CD4-positive, alpha-beta T cell treated with Interleukin-17A for 4 hours (primary cell): ENCODE data around the gene SGSM1.
"Not testable (repeated sequence)": the region's sequence is repeated elsewhere in the genome, so short reads cannot be mapped to it uniquely, and the experiment has no call there.

ENCODE experiments used
- DNase-seq: peaks from one replicate; pipeline ENCODE4 v3.0.0-alpha.2; 2020; ENCODE audit warnings: mixed read lengths

Gene SGSM1

DNA sequence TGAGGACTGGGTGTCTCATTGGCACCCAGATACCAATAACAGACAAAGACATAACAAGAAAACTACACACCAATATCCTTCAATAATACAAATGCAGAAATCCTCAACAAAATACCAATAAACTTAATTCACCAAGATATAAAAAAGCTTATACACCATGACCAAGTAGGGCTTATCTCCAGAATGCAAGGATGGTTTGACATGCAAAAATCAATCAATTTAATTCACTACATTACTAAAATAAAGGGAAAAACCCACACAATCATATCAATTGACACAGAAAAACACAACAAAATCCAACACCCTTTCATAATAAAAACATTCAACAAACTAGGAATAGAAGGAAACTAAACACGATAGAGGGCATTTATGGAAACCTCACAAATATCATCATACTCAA lies 99.9 kb downstream of the SGSM1 start:
- DNase-seq: no peak

DNA sequence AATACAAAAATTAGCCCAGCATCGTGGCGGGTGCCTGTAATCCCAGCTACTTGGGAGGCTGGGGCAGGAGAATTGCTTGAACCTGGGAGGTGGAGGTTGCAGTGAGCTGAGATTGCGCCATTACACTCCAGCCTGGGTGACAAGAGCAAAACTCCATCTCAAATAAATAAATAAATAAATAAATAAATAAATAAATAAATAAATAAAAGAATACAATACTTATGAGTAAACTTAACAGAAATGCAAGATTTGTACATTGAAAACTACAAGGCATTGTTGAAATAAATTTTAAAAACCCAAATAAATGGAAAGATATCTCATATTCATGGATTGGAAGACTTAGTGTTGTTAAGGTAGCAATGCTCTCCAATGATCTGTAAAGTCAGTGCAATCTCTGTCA lies 101.1 kb downstream of the SGSM1 start:
- not testable (repeated sequence) for DNase-seq

- no peak for DNase-seq
Measured at GRCh38 chr22:24920029-24920428, 114.0 kb downstream of the SGSM1 start.

- no peak for DNase-seq
Measured at GRCh38 chr22:24925586-24926427, 119.8 kb downstream of the SGSM1 start.

DNA sequence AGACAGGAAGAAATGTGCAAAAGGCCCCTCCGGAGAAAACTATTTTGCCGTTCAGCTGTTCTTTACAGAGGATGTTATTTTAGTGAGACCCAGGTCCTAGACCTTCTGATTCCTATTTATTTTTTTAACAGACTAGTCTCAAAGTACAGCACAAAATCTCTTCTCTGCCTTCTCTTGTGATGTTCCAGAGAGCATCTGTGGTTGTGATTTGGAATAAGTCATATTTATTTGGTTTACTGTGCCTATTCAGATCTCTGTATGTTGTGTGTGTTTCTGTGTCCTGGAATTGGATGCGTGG lies 120.4 kb downstream of the SGSM1 start:
- DNase-seq: no peak

- no peak for DNase-seq
Measured at GRCh38 chr22:24926849-24927579, 121.0 kb downstream of the SGSM1 start.

- DNase-seq: no peak
Measured at GRCh38 chr22:24928322-24928721, 122.3 kb downstream of the SGSM1 start.

DNA sequence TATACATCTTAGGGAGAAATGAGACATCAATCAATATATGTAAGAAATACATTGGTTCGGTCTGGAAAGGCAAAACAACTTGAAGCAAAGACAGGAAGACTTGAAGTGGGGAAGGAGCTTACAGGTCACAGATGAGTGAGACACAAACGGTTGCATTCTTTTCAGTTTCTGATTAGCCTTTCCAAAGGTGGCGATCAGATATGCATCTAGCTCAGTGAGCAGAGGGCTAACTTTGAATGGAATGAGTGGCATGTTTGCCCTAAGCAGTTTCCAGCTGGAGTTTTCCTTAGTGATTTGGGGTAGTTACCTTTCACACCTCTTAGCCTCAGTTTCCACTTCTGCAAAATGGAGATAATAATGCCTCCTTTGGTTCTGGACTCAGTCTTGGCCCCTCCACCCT lies 124.7 kb downstream of the SGSM1 start:
- DNase-seq: no peak

DNA sequence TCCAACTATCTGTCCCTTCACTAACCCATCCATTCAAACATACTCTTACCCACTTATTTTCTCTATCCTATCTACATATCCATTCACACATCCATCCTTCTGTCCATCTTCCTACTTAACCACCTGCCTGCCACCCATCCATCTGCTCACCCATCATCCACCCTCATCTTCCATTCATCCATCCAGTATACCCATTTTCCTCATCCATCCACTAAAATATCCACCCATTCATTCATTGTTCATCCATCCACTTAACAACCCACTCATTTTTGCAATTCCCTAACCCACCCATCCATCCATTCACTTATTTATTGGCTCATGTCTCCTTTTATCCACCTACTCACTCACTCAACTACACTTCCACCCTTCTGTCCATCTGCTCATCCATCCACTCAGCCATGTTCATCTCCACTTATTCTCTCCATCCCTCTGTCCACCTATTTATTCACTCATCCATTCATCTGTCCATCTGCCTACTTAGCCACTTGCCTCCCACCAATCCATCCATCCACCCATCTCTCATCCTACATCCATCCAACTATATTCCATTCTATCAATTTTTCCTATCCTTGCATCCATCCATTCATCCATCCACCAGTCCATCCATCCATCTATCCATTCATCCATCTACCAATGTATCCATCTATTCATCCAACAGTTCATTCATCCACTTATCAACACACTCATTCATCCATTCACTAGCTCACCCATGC lies 129.9 kb downstream of the SGSM1 start:
- no peak for DNase-seq

DNA sequence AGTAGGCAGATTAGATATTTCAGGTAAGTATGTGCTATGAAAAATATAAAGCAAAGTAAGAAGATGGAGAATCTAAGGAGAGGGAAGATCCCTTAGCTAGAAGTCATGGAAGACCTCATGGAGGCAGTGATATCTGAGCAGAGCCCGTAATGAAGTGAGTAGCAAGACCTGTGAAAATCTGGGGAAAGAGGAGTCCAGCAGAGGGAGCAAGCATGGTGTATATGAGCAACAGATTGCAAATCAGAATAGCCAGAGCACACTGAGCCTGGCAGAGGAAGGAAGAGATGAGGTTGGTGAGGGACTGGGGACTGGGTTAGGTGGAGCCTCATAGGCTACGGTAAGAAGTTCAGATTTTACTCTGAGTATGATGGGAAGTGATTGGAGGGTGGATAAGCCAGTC lies 131.1 kb downstream of the SGSM1 start:
- no peak for DNase-seq

- peak; percentile 45 for DNase-seq
Measured at GRCh38 chr22:24938741-24939341, 132.8 kb downstream of the SGSM1 start.

DNA sequence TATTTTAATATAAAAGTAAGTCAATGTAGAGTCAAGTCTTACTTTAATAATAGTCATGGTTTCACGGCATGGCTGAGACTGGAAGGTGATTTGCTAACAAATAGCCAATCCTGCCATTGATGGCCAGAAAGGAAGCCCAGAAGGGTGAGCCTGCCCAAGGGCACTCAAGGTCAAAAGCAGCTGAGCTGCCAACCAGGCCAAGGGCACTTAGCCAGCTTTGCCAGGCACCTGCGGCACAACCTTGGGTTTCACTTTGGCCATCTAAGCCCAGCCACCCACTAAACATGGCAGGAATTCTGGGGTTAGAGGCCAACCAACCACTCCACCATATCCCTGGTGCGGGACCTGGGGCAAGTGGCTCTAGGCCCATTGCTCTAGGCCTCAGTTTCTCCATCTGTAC lies 136.3 kb downstream of the SGSM1 start:
- no peak for DNase-seq

DNA sequence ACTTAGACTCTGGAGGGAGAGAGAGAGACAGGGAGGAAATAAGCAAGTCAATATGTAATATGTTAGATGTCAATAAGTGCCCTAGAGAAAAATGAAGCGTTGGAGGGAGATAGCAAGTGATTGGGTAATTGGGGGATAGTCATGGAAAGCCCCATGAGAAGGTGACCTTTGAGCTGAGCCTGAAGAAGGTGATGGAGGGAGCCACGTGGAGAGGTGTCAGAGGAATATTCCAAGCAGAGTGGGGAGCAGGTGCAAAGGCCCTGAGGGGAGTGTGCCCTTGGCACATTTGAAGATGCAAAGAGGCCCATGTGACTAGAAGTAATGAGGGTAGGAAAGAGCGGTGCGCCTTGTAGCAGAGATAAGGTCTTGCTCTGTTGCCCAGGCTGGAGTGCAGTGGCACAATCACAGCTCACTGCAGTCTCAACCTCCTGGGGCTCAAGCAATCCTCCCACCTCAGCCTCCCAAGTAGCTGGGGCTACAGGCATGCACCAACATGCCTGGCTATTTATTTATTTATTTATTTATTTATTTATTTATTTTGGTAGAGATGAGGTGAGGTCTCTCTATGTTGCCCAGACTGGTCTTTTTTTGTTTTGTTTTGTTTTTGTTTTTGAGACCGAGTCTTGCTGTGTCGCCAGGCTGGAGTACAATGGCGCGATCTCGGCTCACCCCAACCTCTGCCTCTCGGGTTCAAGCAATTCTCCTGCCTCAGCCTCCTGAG lies 138.4 kb downstream of the SGSM1 start:
- DNase-seq: no peak

DNA sequence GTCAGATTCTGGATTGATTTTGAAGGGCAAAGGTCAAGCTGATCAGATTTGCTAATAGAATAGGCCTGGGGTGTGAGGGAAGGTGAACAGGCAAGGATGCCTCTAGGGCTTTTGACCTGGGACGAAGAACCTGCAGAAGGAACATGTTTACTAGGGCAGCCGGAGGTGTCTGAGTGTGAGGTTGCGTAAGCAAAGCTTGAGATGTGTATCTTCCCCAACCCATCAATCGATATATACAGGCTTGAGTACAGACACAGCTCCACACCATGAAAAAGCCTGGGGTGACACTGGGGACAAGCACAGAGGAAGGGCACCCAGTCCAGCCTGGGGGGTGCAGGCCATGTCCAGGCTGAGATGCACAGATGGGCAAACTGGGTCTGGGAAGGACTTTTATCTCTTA lies 139.4 kb downstream of the SGSM1 start:
- no peak for DNase-seq

DNA sequence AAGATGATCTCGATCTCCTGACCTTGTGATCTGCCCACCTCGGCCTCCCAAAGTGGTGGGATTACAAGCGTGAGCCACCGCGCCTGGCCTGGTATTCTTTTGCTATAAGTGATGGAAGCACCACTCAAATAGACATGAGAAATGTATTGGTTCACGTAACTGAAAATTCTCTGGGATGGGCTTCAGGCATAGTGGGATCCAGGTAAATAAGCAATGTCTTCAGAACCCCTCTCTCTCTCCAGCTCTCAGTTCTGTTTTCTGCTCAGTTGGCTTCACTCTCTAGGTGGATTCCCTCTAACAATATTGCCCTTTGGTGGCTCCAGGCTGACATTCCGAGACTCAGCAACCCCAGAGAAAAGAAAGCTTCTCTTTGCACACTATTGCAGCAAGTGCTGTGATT lies 141.4 kb downstream of the SGSM1 start:
- no peak for DNase-seq

DNA sequence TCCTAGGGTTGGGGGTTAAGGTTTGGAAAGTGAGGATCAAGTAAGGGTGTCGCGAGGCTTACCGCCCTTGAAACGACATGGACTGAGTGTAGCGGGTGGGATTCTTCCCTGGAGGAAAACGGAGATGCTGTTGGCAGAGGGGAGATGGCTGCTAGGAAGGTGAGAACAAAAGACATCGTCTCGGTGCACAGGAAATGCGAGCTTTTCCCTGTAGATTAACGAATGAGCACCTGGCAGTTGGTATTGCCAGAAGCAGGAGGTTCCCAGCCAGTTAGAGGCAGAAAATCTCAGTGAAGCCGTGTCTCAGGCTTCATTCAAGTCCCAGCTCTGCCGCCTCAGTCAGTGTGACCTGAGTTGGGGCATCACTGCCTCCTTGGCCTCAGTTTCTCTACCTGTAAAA lies 141.9 kb downstream of the SGSM1 start:
- DNase-seq: no peak

DNA sequence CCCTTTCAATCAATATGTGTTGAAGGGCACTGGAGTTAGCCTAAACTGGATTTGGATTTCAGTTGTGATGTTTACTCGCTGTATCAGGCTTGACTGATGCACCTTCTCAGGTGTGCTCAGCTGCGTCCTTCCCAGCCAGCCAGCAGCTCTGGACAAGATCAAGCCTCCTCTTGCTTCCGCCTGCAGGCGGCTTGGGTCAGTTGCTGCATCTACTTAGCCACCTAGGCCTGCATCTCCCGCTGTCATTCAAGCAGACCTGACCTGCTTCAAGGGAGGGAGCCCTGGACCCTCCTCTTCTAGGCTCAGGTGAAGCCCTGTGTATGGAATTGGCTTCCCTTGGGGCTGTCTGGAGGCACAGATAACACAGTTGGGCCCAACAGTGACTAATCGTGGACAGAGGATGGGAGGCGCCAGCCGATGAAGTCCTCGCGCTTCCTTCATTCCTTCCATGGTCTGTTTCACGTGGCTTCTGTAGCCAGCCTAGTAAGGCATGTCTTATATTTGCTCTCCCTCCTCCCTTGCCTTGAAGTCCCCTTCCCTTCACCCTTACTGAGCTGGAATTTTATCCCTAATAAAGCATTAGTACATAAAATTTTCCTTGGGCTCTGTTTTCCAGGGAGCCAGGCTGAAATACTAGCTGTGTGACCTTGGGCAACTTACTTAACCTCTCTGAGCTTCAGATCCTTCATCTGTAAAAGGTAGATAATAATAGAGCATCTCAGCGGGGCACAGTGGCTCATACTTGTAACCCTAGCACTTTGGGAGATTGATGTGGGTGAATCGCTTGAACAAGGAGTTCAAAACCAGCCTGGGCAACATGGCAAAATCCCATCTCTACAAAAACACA lies 142.6 kb downstream of the SGSM1 start:
- no peak for DNase-seq

- DNase-seq: no peak
Measured at GRCh38 chr22:24950272-24950902, 144.4 kb downstream of the SGSM1 start.

DNA sequence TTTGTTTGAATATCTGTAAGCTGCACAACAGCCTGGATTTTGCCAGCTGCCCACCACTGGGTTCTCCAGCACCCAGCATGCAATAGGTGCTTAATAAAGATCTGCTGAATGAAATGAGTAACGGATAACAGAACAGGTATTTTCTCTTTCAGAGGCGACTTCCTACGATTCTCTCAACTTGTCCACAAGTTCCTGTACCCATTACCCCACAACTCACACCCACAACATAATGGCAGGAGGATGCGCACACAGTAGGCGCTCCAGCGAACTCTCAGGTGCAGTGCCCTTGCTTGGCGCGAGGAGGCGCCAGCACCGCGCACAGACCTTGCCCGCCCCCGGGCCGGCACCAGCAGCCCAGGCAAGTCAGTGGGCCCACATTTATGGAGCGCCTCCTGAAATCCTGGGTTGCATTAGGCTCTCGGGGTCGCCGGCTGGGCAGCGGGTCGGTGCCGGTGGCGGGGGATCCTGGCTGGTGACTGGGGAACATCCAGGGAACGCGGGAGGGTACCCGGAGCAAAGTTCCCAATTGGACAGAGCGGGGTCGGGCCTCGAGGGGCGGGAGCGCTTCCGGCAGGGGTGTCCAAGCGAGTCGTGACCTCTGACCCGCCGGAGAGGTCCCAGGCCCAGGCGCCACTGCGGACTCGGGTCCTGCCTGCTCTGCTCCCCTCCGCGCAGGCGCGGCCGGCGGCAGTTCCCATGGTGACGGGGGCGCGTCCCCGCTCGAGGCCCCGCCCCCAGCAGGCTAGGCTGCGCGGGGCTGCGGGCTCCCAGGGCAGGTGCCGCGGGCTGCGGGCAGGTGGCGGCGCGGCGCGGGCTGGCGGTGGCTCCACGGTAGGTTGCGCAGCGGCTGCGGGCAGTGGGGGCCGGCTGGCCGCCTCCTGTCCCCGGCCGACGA lies 146.2 kb downstream of the SGSM1 start, which contains the start of gene KIAA1671:
Gene KIAA1671 (plus strand): TSS at position 775 of the 895 bp plus-strand sequence. CDS start 75,284 bp downstream, outside the sequence.
- DNase-seq: peak; percentile 89

DNA sequence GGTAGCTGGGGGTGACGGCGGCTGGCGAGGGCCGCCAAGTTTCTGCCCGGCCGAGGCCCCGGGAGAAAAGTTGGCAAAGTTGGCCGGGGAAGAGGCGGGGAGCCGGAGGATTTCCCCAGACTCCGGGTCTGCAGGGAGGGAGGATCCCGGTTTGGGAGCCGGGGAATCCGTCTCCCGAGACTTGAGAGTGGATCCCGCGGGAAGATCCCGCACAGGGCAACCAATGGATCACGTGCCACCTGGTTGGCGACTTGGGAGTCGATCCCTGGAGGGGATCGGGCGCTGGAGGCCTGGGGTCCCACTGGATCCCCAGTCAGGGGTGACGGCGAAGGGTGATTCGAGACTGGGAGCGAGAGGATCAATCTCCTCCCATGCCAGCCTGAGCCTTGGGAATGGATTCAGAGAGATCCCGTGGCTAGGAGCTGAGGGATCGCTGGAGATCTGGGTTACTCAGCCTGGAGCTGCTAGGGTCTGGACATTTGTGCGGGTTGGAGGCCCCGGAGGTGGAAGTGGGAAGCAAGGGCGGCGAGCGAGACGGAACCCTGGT lies 146.9 kb downstream of the SGSM1 start:
- DNase-seq: peak; percentile 6
